HepG2 (cell line): ENCODE measurements around the gene NFATC2. TPM values are rescaled to one million over a fixed set of nuclear protein-coding genes. Genes with fewer than 3 reads are reported as not detected.

ENCODE experiments used
- HOMEZ ChIP-seq: IDR thresholded peaks from 2 replicates; pipeline ENCODE4 v1.6.1; 2016; ENCODE audit warnings: low read depth
- KDM5B ChIP-seq: sonication (generic); formaldehyde crosslinking; IDR thresholded peaks from 2 replicates; pipeline ENCODE4 v1.4.0; 2020; ENCODE audit warnings: missing genetic modification reagents, mild to moderate bottlenecking, borderline replicate concordance
- MED8 ChIP-seq: sonication (generic); formaldehyde crosslinking; IDR thresholded peaks from 2 replicates; pipeline ENCODE4 v1.8.1; 2023; ENCODE audit warnings: mild to moderate bottlenecking, missing genetic modification reagents; ENCODE audit not compliant: insufficient replicate concordance
- MNT ChIP-seq: fragments of 450-650 bp; IDR thresholded peaks from 2 replicates; pipeline ENCODE4 v1.6.1; 2016
- SIN3B ChIP-seq: fragments of 150-350 bp; IDR thresholded peaks from 2 replicates; pipeline ENCODE4 v1.6.1; 2014; ENCODE audit warnings: low read length
- SKIL ChIP-seq: sonication (generic); formaldehyde crosslinking; IDR thresholded peaks from 2 replicates; pipeline ENCODE4 v1.8.0; 2022; ENCODE audit warnings: missing genetic modification reagents, mild to moderate bottlenecking, moderate library complexity, borderline replicate concordance
- SPEN ChIP-seq: sonication (generic); formaldehyde crosslinking; IDR thresholded peaks from 2 replicates; pipeline ENCODE4 v1.5.1; 2020; ENCODE audit warnings: low read depth, mild to moderate bottlenecking, missing genetic modification reagents
- ZFP36 ChIP-seq: fragments of 150-350 bp; IDR thresholded peaks from 2 replicates; pipeline ENCODE4 v1.6.1; 2018; ENCODE audit warnings: borderline replicate concordance, low read length, low read depth; ENCODE audit not compliant: partially characterized antibody
- ZFP82 ChIP-seq: sonication (generic); formaldehyde crosslinking; IDR thresholded peaks from 2 replicates; pipeline ENCODE4 v1.5.1; 2020; ENCODE audit warnings: mild to moderate bottlenecking, missing genetic modification reagents, borderline replicate concordance
- ZKSCAN8 ChIP-seq: IDR thresholded peaks from 2 replicates; pipeline ENCODE4 v1.6.1; 2016; ENCODE audit warnings: borderline replicate concordance, missing genetic modification reagents, missing compliant biosample characterization
- ZNF264 ChIP-seq: sonication (generic); formaldehyde crosslinking; IDR thresholded peaks from 2 replicates; pipeline ENCODE4 v1.4.0; 2020; ENCODE audit warnings: missing genetic modification reagents
- polyA plus RNA-seq, 8 experiments: library from polyadenylated mRNA; depleted of rRNA in 3 of 8; stranded (reverse) in 7 of 8; unstranded in 1 of 8; fragments of >200 nt; fragmentation: Illumina TruSeq in 4 of 8; extraction: Trizol in 4 of 8; gene quantifications; 2 replicates each; pipeline versions ENCODE4 v1.2.1 to v1.2.3, GENCODE V29; 2011 to 2016; ENCODE audit warnings: low read depth in 4 of 8, missing spikeins in 1 of 8, mixed read lengths in 1 of 8; ENCODE audit not compliant: insufficient read depth in 1 of 8
- total RNA-seq, 5 experiments: library from RNA; depleted of rRNA; stranded (reverse); fragments of >200 nt; fragmentation: Illumina TruSeq; extraction: Trizol; gene quantifications; 2 replicates each; pipeline ENCODE4 v1.2.3, GENCODE V29; 2016; ENCODE audit warnings: low read depth in 1 of 5
- TF ChIP-seq, protein P1 (sequence below): sonication (generic); formaldehyde crosslinking; IDR thresholded peaks from 2 replicates; pipeline ENCODE4 v1.4.0; 2020; ENCODE audit warnings: missing genetic modification reagents
- TF ChIP-seq, protein P2 (sequence below): sonication (generic); formaldehyde crosslinking; IDR thresholded peaks from 2 replicates; pipeline ENCODE4 v1.4.0; 2020; ENCODE audit warnings: missing genetic modification reagents, borderline replicate concordance
- TF ChIP-seq, protein P3 (sequence below): sonication (generic); formaldehyde crosslinking; IDR thresholded peaks from 2 replicates; pipeline ENCODE4 v1.5.0; 2020; ENCODE audit warnings: mild to moderate bottlenecking, missing genetic modification reagents, moderate library complexity

The NFATC2 gene
- total and polyA plus RNA-seq, 2 of the 13 experiments (the other 11 are each of a cell fraction or from before 2014, with no cell fraction given): 1.9 to 3.3 TPM

- TF ChIP-seq HOMEZ (CRISPR knock-in tag): no peak
- no peak for TF ChIP-seq MED8 (CRISPR knock-in tag)
- no peak for TF ChIP-seq SKIL
- TF ChIP-seq ZFP36: no peak
- no peak for TF ChIP-seq MNT
- TF ChIP-seq, protein P1, sequence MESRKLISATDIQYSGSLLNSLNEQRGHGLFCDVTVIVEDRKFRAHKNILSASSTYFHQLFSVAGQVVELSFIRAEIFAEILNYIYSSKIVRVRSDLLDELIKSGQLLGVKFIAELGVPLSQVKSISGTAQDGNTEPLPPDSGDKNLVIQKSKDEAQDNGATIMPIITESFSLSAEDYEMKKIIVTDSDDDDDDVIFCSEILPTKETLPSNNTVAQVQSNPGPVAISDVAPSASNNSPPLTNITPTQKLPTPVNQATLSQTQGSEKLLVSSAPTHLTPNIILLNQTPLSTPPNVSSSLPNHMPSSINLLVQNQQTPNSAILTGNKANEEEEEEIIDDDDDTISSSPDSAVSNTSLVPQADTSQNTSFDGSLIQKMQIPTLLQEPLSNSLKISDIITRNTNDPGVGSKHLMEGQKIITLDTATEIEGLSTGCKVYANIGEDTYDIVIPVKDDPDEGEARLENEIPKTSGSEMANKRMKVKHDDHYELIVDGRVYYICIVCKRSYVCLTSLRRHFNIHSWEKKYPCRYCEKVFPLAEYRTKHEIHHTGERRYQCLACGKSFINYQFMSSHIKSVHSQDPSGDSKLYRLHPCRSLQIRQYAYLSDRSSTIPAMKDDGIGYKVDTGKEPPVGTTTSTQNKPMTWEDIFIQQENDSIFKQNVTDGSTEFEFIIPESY (CRISPR knock-in tag): peak; percentile 90
- TF ChIP-seq ZNF264 (CRISPR knock-in tag): no peak
- TF ChIP-seq ZKSCAN8: no peak
- TF ChIP-seq, protein P2, sequence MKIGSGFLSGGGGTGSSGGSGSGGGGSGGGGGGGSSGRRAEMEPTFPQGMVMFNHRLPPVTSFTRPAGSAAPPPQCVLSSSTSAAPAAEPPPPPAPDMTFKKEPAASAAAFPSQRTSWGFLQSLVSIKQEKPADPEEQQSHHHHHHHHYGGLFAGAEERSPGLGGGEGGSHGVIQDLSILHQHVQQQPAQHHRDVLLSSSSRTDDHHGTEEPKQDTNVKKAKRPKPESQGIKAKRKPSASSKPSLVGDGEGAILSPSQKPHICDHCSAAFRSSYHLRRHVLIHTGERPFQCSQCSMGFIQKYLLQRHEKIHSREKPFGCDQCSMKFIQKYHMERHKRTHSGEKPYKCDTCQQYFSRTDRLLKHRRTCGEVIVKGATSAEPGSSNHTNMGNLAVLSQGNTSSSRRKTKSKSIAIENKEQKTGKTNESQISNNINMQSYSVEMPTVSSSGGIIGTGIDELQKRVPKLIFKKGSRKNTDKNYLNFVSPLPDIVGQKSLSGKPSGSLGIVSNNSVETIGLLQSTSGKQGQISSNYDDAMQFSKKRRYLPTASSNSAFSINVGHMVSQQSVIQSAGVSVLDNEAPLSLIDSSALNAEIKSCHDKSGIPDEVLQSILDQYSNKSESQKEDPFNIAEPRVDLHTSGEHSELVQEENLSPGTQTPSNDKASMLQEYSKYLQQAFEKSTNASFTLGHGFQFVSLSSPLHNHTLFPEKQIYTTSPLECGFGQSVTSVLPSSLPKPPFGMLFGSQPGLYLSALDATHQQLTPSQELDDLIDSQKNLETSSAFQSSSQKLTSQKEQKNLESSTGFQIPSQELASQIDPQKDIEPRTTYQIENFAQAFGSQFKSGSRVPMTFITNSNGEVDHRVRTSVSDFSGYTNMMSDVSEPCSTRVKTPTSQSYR: no peak
- no peak for TF ChIP-seq KDM5B (CRISPR knock-in tag)
- TF ChIP-seq ZFP82: no peak
- 0 out of 2 replicates have a peak, but pooled peaks have one; percentile 11 for TF ChIP-seq SPEN (CRISPR knock-in tag)
- TF ChIP-seq SIN3B: no peak
- TF ChIP-seq, protein P3, sequence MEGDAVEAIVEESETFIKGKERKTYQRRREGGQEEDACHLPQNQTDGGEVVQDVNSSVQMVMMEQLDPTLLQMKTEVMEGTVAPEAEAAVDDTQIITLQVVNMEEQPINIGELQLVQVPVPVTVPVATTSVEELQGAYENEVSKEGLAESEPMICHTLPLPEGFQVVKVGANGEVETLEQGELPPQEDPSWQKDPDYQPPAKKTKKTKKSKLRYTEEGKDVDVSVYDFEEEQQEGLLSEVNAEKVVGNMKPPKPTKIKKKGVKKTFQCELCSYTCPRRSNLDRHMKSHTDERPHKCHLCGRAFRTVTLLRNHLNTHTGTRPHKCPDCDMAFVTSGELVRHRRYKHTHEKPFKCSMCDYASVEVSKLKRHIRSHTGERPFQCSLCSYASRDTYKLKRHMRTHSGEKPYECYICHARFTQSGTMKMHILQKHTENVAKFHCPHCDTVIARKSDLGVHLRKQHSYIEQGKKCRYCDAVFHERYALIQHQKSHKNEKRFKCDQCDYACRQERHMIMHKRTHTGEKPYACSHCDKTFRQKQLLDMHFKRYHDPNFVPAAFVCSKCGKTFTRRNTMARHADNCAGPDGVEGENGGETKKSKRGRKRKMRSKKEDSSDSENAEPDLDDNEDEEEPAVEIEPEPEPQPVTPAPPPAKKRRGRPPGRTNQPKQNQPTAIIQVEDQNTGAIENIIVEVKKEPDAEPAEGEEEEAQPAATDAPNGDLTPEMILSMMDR (CRISPR knock-in tag): no peak
Measured at GRCh38 chr20:51426718-51427650, 115.5 kb downstream of the NFATC2 start (continued).
